HFFc6 (cell line): ENCODE measurements around the gene HADHA. TPM values are rescaled to one million over a fixed set of nuclear protein-coding genes. Genes with fewer than 3 reads are reported as not detected.
A peak's percentile ranks its signal among the peaks of the same experiment; 100 is the strongest.

Source experiments
- DNase-seq: peaks from one replicate; pipeline ENCODE4 v3.0.0-alpha.2; 2018
- H3K27ac Mint-ChIP-seq: 2 replicates; pipeline ENCODE4 v1.8.0; 2020; ENCODE audit warnings: mild to moderate bottlenecking, mixed read lengths
- H3K27me3 Mint-ChIP-seq: 2 replicates; pipeline ENCODE4 v1.8.0; 2021; ENCODE audit warnings: mild to moderate bottlenecking, moderate library complexity, mixed read lengths; ENCODE audit not compliant: insufficient read depth
- H3K36me3 Mint-ChIP-seq: 2 replicates; pipeline ENCODE4 v1.8.0; 2021; ENCODE audit warnings: low read depth, mixed read lengths
- H3K4me1 Mint-ChIP-seq: 2 replicates; pipeline ENCODE4 v1.8.0; 2020; ENCODE audit warnings: low read depth, mixed read lengths
- H3K4me3 Mint-ChIP-seq: 2 replicates; pipeline ENCODE4 v1.8.0; 2020; ENCODE audit warnings: mild to moderate bottlenecking, moderate library complexity, mixed read lengths
- H3K9me3 Mint-ChIP-seq: 2 replicates; pipeline ENCODE4 v1.8.0; 2020; ENCODE audit warnings: mild to moderate bottlenecking, mixed read lengths
- total RNA-seq, 6 experiments: library from RNA; stranded (reverse); fragmentation: NEBNext Ultra II Directional; extraction: Animal tissue kit (Norgen Biotek cat#: 25700); gene quantifications; 2 replicates in 1 of 6; 3 replicates in 5 of 6; pipeline ENCODE4 v1.2.3, GENCODE V29; 2021
- TF ChIP-seq, protein P1 (sequence below): fragments of 200-600 bp; sonication (generic); IDR thresholded peaks from 2 replicates; pipeline ENCODE4 v1.5.0; 2021; ENCODE audit warnings: antibody characterized with exemption, mild to moderate bottlenecking

HADHA gene
- total RNA-seq, 6 experiments from 2014 or later = 127 to 138 (median 133) TPM

DNA sequence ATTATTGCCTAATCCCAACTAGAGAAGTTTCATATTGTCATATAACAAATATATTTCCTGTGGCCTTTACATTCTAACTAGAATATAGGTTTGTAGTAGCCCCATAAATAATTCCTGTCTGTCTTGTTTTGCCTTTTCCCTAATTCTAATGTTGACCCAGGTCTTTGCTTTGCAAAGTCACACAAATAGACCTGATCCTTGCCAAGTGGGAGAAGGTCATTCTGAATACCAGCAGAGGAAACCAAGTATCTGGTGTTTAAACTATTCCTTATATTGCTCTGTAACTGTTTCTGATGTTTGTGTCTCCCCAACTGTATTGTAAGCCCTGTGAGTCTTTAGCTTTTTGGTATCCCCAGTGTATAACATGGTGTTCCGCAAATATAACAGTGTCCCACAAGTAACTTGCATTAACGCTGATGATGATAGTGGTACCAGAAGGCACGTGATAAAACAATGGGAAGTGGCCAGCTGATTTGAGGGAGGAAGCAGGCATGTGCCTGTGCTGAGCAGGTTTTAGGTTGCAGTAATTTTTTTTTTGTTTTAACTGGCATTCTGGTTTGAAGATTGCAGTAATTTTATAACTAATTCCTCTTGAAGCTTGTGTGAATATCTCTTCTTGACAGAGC lies 11.4 kb upstream of the HADHA start:
- TF ChIP-seq, protein P1, sequence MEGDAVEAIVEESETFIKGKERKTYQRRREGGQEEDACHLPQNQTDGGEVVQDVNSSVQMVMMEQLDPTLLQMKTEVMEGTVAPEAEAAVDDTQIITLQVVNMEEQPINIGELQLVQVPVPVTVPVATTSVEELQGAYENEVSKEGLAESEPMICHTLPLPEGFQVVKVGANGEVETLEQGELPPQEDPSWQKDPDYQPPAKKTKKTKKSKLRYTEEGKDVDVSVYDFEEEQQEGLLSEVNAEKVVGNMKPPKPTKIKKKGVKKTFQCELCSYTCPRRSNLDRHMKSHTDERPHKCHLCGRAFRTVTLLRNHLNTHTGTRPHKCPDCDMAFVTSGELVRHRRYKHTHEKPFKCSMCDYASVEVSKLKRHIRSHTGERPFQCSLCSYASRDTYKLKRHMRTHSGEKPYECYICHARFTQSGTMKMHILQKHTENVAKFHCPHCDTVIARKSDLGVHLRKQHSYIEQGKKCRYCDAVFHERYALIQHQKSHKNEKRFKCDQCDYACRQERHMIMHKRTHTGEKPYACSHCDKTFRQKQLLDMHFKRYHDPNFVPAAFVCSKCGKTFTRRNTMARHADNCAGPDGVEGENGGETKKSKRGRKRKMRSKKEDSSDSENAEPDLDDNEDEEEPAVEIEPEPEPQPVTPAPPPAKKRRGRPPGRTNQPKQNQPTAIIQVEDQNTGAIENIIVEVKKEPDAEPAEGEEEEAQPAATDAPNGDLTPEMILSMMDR = no peak
- H3K4me3 Mint-ChIP-seq = no peak overlapping the region
- no peak overlapping the region for H3K27ac Mint-ChIP-seq

DNA sequence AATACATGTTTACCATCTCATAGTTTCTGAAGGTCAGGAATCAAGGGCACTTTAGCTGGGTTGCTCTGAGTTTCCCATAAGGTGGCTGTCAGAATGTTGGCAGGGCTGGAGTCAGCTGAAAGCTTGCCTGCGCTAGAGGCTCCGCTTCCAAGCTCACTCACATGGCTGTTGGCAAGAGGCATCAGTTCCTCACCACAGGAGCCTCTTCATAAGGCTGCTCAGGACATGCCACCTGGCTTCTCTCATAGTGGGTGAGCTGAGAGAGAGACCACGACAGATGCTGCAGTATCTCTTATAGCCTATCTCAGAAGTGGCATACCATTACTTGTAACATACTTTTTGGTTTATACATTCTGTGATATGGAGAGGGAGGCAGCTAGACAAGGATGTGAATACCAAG lies 7.5 kb upstream of the HADHA start:
- H3K9me3 Mint-ChIP-seq = no peaks in the 10 kb centered on the region
- H3K36me3 Mint-ChIP-seq = no peaks in the 10 kb centered on the region
- H3K4me3 Mint-ChIP-seq = no peak overlapping the region
- TF ChIP-seq, protein P1 = no peak
- no peak for DNase-seq
- peaks cover 2% of the 10 kb centered on the region; the same call in 1 of the 2 replicates for H3K27me3 Mint-ChIP-seq
- peaks cover 4% of the 10 kb centered on the region for H3K4me1 Mint-ChIP-seq
- no peak overlapping the region for H3K27ac Mint-ChIP-seq

More for the DNA sequence above, 11.4 kb upstream of the HADHA start:
- peaks cover 3% of the 10 kb centered on the region; the same call in 1 of the 2 replicates for H3K27me3 Mint-ChIP-seq
- no peak for DNase-seq
- H3K9me3 Mint-ChIP-seq = no peaks in the 10 kb centered on the region
- H3K4me1 Mint-ChIP-seq = no peaks in the 10 kb centered on the region
- peaks cover 15% of the 10 kb centered on the region; the same call in 1 of the 2 replicates for H3K36me3 Mint-ChIP-seq

DNA sequence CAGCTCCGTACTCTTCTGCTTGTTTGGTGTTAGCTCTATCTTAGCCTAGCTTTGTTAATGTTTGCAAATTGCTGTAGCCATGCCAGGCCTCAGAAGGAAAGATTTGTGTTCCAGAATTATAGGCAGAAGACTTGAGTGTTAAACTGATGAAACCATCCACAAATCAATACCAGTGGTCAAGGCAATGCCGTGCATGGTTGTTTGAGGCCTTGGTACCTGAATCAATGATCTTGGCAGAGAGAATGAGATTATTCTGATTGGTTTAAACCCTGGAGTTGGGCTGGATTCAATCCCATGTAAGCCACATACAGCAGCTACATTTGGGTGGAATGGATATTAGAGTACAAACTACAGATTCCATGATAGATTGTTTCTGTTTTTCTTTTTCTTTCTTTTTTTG lies 5.2 kb upstream of the HADHA start:
- peaks cover 18% of the 10 kb centered on the region for H3K4me1 Mint-ChIP-seq
- no peaks in the 10 kb centered on the region for H3K9me3 Mint-ChIP-seq
- H3K4me3 Mint-ChIP-seq = no peak overlapping the region
- no peak overlapping the region for H3K27ac Mint-ChIP-seq
- DNase-seq = no peak
- TF ChIP-seq, protein P1 = no peak
- peaks cover 2% of the 10 kb centered on the region; the same call in 1 of the 2 replicates for H3K27me3 Mint-ChIP-seq
- no peaks in the 10 kb centered on the region for H3K36me3 Mint-ChIP-seq

DNA sequence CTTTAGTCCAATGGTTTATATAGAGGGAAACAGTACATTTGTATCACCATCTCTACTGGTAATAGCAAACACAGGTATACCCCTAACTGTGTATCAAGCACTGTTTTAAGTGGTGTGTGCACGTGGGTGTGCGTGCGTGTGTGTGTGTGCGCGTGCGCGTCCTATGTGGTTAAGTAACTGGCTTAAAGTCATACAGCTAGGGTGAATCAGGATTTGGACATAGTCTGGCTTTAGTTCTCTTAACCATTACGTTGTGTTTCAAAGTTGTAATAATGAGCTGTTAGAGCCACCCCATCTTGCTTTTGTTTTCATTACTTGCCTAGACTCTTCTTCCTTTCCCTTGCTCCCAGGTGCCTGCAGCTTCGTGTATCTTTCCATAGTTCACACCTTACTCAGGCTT lies 2.4 kb upstream of the HADHA start:
- no peaks in the 10 kb centered on the region for H3K27me3 Mint-ChIP-seq
- H3K36me3 Mint-ChIP-seq = no peaks in the 10 kb centered on the region
- TF ChIP-seq, protein P1 = no peak
- peak overlapping the region; percentile 23 for H3K27ac Mint-ChIP-seq
- H3K4me3 Mint-ChIP-seq = peak overlapping the region; percentile 99
- DNase-seq = peak; percentile 15
- no peaks in the 10 kb centered on the region for H3K9me3 Mint-ChIP-seq
- peaks cover 33% of the 10 kb centered on the region for H3K4me1 Mint-ChIP-seq

DNA sequence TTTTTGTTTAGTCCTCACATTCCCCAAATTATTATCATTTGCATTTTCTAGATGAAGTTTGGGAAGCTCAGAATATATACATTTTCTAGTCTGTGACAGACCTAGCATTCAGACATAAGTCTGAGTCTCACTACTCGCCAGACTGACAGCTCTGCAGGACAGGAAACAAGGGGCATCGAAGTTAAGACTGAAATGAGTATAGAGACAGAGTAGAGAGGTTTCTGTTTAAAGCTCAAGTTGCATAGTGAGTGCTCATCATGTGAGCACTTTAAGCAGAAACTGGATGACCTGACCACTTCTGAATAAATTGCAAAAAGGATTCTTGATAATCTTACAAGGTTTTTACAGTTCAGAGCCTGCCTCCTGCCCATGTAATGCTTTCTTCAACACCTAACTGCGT lies 1.4 kb upstream of the HADHA start:
- no peaks in the 10 kb centered on the region for H3K27me3 Mint-ChIP-seq

More for the DNA sequence above, 1.4 kb upstream of the HADHA start:
- no peaks in the 10 kb centered on the region for H3K36me3 Mint-ChIP-seq
- H3K9me3 Mint-ChIP-seq = no peaks in the 10 kb centered on the region
- peak overlapping the region; percentile 99 for H3K4me3 Mint-ChIP-seq
- peaks cover 43% of the 10 kb centered on the region for H3K4me1 Mint-ChIP-seq
- DNase-seq = peak; percentile 11
- peak overlapping the region; percentile 99 for H3K27ac Mint-ChIP-seq
- TF ChIP-seq, protein P1 = no peak
